GM19238 (cell line): ENCODE measurements around the gene MAML1.

ENCODE experiments used
- DNase-seq: peaks from one replicate; pipeline ENCODE4 v3.0.0; 2011; ENCODE audit warnings: low spot score; ENCODE audit not compliant: insufficient read length

The MAML1 gene

GRCh38 chr5:179804555-179804947 lies 71.9 kb downstream of the MAML1 start:
- no peak for DNase-seq

DNA sequence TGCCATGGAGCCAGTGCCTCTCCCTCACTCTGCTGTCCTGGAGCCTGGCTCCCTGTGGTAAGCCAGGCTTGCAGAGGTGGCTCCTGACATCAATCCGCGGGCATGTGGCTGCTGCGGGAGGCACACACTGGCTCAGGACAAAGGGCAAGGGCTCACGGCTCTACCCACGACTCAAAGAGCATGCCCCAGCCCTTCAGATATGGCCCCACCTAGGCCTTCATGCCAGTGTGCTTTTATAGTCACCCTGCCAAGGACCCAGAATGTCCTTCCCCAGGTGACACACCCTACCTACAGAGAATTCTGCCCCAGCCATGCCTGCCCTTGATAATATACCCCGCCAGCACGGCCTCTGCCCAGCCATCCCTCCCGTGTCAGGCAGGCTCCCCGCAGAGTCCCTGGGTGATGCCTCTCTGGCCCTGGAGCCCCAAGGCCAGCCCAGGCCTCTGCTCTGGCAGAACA lies 72.5 kb downstream of the MAML1 start:
- no peak for DNase-seq

DNA sequence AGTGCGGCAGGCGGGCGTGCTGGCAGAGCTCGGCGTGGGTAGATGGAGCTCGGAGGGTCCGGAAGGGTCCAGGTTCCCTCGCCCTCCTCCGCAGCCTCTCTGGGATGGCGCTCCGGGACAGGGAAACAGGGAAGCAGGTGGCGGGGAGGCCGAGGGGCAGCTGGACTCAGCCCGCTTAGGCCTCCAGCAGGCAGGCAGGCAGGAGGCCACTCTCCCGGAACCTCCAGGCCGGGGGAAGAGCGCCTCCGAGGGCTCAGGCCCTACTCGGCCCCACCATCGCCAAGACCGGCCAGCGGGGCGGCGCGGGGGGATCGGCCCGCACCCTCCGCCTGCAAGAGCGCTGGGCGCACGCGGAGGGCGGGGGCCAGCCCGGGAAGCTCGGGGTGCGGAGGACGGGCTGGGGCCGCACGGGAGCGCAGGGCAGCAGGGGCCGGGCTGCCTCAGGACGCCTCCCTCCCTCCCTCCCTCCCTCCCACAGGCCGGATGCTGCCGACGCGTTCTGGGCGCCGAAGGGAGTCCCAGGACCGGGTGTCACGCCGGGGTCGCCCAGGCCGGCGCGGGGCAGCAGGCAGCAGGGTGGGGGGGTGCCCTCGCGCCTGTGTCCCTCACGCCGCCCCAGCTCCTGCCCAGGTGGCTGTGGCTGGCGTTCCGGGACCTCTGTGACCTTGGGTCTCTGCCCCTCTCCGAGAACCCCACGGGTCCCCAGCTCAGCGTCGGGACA lies 73.1 kb downstream of the MAML1 start:
- DNase-seq, result peak; percentile 90

DNA sequence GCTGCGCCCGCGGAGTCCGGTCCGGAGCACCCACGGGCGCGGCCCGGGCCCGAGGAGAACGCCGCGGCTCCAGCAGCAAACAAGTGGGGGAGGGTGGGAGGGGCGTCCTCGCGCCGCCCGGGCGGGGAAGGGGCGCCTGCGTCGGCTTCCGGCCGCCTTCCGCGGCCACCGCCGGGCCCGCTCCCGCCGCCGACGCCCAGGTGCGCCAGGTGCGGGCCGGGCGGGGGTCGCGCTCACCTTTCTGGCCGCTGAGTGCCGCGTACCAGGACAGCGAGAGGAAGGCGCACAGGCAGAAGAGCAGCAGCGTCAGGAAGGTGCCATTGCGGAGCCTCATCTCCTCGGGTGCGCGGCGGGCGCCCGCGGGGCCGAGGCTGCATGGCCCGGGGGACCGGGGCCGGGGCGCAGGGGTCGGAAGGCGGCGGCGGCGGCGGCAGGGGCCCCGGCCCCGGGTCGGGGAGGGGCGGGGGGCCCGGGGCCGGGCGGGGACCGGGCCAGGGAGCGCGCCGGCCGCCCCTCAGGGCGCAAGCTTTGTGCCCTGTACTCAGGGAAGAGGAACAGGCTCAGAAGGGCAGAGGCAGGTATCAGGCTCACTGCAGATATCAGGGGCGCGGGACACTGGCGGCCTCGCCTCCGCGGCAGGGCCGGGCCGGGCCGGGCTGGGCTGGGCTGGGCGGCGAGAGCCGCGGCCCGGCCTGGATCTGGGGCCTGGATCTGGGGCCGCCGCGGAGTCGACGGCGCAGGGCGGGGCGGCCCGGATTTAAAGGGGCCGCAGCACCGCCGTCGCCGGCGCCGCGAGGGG lies 73.8 kb downstream of the MAML1 start, which contains the start of gene MGAT4B:
Gene MGAT4B (minus strand): TSS at position 617 of the 799 bp plus-strand sequence. CDS start 283 bp downstream, at position 334.
- peak; percentile 96 for DNase-seq

- DNase-seq, result no peak
Observed at GRCh38 chr5:179812135-179812825, 79.7 kb downstream of the MAML1 start.

DNA sequence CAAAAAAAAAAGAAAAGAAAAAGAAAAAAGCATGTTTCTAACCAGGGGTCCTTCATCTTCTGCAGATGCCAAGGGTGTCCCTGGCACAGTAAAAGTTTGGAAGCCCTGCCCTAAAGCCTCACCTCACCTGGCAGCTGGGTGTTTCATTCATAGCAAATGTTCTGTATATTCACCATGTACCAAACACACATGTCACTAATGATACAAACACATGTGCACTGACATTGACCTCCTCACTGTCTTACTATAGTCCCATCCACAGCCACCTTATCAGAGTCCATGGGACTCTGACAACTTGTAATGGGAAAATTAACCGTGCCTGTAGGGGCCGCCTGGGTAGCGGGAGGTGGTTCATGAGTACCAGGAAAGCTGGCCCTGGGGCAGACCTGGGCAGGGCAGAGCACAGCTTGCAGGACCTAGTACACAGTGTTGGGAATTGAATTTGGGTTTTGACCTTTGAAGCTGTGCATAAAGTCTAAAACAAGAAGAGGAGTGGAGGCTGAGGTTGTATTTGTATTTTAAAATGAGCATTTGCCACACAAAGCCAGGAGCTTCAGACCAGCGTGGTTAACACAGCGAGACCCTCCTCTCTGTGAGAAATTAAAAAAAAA lies 80.5 kb downstream of the MAML1 start:
- DNase-seq, result no peak

DNA sequence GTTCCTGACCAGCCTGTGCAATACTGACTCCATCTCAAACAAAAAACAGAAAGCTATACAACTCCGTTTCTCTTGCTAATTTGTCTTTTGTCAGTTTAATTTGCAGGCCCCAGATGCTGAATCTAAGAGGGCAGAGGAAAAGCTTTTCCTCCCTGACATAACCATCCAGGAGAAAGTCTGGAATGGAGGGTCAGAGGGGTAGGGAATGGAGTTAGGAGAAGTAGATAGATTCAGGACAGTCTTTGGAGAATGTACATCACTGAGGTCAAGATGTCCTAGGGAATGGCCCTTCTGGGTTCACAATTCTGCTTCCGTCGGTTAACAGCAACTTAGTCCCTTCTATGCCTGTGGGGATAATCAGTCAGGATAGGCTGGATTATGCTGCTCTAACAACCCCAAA lies 81.5 kb downstream of the MAML1 start:
- DNase-seq, result no peak

- DNase-seq, result no peak
Observed at GRCh38 chr5:179815491-179816249, 83.0 kb downstream of the MAML1 start.

DNA sequence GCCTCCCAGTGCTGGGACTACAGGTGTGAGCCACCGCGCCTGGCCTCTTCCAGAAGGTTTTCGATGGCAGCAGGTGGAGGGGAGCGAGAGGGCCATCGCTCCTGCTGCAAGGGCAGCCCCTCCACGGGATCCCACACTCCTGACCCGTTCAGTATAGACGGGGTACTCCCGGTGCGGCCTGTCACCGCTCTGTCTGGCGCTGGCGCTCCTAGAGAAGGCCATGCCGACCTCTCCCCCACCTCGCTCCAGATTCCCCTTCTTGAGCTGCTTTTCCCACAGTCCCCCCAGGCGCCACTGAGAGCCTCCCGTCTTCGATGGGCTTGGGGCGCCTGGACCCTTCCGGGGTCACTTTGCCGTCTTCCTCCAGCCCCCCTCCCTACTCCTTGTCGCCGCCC lies 83.8 kb downstream of the MAML1 start:
- no peak for DNase-seq

- peak; percentile 16 for DNase-seq
Observed at GRCh38 chr5:179816796-179817469, 84.3 kb downstream of the MAML1 start.

- no peak for DNase-seq
Observed at GRCh38 chr5:179817470-179817840, 84.8 kb downstream of the MAML1 start.

DNA sequence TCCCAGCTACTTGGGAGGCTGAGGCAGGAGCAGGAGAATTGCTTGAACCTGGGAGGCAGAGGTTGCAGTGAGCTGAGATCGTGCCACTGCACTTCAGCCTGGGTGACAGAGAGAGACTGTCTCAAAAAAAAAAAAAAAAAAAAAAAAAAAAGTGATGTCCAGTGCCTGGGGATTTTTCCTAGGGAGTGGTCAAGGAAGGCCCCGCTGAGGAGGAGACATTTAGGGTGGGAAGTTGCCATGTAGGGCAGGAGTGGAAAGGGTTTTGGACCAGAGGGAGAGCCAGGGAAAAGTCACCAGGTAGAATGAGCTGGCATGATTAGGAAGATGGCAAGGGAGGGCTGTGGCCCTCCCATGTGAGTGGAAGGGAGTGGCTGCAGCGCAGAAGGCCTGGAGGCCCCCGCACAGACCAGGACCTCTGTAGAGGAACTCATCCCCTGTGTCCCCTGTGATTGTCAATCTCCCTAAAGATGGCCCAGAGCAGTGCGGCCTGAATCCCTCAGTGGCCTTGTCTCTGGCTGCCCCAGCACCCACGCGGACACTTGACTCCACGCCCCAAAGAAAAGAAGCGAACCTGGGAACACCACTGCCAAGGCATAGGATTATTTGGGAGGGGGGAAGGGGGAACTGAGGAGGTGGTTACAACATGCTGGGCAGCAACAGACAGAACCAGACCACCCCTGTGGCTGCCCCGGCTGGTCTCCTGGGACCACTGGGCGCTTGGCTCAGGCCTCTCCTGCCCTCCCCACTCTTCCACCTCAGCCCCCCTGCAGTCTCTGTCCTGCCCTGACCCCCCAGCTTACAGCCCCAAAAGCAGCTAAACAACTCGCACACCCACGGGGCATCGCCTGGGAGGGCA lies 85.5 kb downstream of the MAML1 start:
- no peak for DNase-seq

GRCh38 chr5:179818746-179819295 lies 86.2 kb downstream of the MAML1 start:
- peak; percentile 91 for DNase-seq

- DNase-seq, result no peak
Observed at GRCh38 chr5:179819296-179820126, 86.9 kb downstream of the MAML1 start.

DNA sequence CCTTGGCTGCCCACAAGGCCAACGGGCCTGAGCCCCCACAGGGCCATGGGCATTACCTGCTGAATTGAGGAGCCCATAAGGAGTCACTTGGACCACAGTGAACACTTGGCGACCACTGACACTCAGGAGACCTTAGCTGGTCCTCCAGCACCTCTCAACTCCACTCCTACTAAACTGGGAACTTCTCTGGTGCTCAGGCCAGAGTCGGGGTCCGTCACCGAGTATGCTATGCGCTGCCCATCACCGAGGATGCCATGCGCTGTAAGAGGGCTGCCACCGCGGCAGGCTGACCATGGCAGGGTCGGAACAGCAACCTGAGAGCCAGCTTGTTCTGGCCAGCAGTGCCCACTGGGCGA lies 87.5 kb downstream of the MAML1 start:
- DNase-seq, result no peak

DNA sequence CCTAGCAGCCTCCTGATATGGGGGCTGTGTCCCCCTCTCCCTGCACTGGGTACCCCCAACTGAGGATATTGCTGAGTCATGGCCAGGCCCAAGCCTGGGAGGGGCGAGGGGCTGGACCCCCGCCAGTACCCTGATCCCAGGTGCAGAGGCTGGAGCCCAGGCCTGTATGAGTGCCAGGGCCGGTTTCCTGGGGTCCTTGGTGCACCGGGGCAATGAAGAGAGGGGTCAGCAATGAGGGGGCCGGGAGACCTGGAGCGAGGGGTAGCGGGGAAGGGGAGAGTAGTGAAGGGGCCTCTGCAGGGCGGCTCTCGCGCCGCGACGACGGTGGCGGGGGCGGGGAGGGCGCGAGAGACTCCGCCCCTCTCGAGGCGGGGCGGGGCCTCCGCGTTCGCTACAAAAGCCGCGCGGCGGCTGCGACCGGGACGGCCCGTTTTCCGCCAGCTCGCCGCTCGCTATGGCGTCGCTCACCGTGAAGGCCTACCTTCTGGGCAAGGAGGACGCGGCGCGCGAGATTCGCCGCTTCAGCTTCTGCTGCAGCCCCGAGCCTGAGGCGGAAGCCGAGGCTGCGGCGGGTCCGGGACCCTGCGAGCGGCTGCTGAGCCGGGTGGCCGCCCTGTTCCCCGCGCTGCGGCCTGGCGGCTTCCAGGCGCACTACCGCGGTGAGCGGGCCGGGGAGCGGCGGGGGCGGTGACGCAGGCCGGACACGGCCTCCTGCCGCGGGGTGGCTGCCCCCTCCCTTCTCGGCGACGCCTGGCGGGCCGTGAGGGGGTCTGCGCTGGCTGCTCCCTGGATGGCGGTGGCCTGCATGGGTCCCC lies 88.1 kb downstream of the MAML1 start, which contains the start of gene SQSTM1:
Gene SQSTM1 (plus strand): TSS at position 423 of the 815 bp plus-strand sequence. CDS start 32 bp downstream, at position 455.
- DNase-seq, result peak; percentile 74
